ENCODE data around the gene SLC29A4.

Gene SLC29A4

GRCh38 chr7:5324961-5325360 is 42.2 kb downstream of the SLC29A4 start:
- H3K4me3 ChIP-seq (ENCODE audit: low read depth, low read length), result no peak overlapping the region
- TF ChIP-seq CTCF (IDR thresholded peaks at IDR 0.05), result no peak
- H3K79me2 ChIP-seq, result peaks cover 3% of the 10 kb centered on the region
- peaks cover 2% of the 10 kb centered on the region for H3K4me1 ChIP-seq
- no peak overlapping the region for H3K27ac ChIP-seq
- no peaks in the 10 kb centered on the region for H3K27me3 ChIP-seq (ENCODE audit: control insufficient read depth, insufficient read depth, low read length)
- no peaks in the 10 kb centered on the region for H3K9me3 ChIP-seq (ENCODE audit: control insufficient read depth, low read length)
- H3K36me3 ChIP-seq (ENCODE audit: control insufficient read depth, insufficient read depth, low read length), result no peaks in the 10 kb centered on the region
- H3K9ac ChIP-seq, result no peak overlapping the region
- no peak overlapping the region for H2AFZ ChIP-seq
- no peak overlapping the region for H3K4me2 ChIP-seq (ENCODE audit: low read length)

- H3K4me1 ChIP-seq, result peaks cover 2% of the 10 kb centered on the region
- no peaks in the 10 kb centered on the region for H3K9me3 ChIP-seq (ENCODE audit: control insufficient read depth, low read length)
- no peak overlapping the region for H3K9ac ChIP-seq
- H3K79me2 ChIP-seq, result peaks cover 17% of the 10 kb centered on the region
- H3K36me3 ChIP-seq (ENCODE audit: control insufficient read depth, insufficient read depth, low read length), result no peaks in the 10 kb centered on the region
- no peak overlapping the region for H2AFZ ChIP-seq
- no peak for TF ChIP-seq CTCF (IDR thresholded peaks at IDR 0.05)
- no peak overlapping the region for H3K27ac ChIP-seq
- H3K4me3 ChIP-seq (ENCODE audit: low read depth, low read length), result no peak overlapping the region
- no peaks in the 10 kb centered on the region for H3K27me3 ChIP-seq (ENCODE audit: control insufficient read depth, insufficient read depth, low read length)
- H3K4me2 ChIP-seq (ENCODE audit: low read length), result no peak overlapping the region
Measured at GRCh38 chr7:5330288-5330687, 47.5 kb downstream of the SLC29A4 start.

- H2AFZ ChIP-seq, result no peak overlapping the region
- no peaks in the 10 kb centered on the region for H3K27me3 ChIP-seq (ENCODE audit: control insufficient read depth, insufficient read depth, low read length)
- H3K27ac ChIP-seq, result no peak overlapping the region
- H3K9me3 ChIP-seq (ENCODE audit: control insufficient read depth, low read length), result no peaks in the 10 kb centered on the region
- H3K4me1 ChIP-seq, result peaks cover 2% of the 10 kb centered on the region
- no peak for TF ChIP-seq CTCF (IDR thresholded peaks at IDR 0.05)
- H3K4me3 ChIP-seq (ENCODE audit: low read depth, low read length), result no peak overlapping the region
- no peaks in the 10 kb centered on the region for H3K36me3 ChIP-seq (ENCODE audit: control insufficient read depth, insufficient read depth, low read length)
- H3K4me2 ChIP-seq (ENCODE audit: low read length), result no peak overlapping the region
- peaks cover 22% of the 10 kb centered on the region for H3K79me2 ChIP-seq
- no peak overlapping the region for H3K9ac ChIP-seq
Measured at GRCh38 chr7:5332579-5332978, 49.8 kb downstream of the SLC29A4 start.

- Histone ChIP-seq H3K79me2 (peaks cover 22% of the 10 kb centered on the region), H3K9me3 (ENCODE audit: control insufficient read depth, low read length) (no peaks in the 10 kb centered on the region), H3K27me3 (ENCODE audit: control insufficient read depth, insufficient read depth, low read length) (no peaks in the 10 kb centered on the region), H3K4me1 (no peaks in the 10 kb centered on the region), H3K27ac (no peak overlapping the region), H2AFZ (no peak overlapping the region), H3K4me2 (ENCODE audit: low read length) (no peak overlapping the region), H3K9ac (no peak overlapping the region), H3K4me3 (ENCODE audit: low read depth, low read length) (no peak overlapping the region), H3K36me3 (ENCODE audit: control insufficient read depth, insufficient read depth, low read length) (no peaks in the 10 kb centered on the region)
- TF ChIP-seq CTCF (IDR thresholded peaks at IDR 0.05), result no peak
Measured at GRCh38 chr7:5333121-5334045, 50.6 kb downstream of the SLC29A4 start.

- Histone ChIP-seq H3K9me3 (ENCODE audit: control insufficient read depth, low read length) (no peaks in the 10 kb centered on the region), H3K9ac (no peak overlapping the region), H3K36me3 (ENCODE audit: control insufficient read depth, insufficient read depth, low read length) (no peaks in the 10 kb centered on the region), H3K4me2 (ENCODE audit: low read length) (no peak overlapping the region), H3K4me3 (ENCODE audit: low read depth, low read length) (no peak overlapping the region), H3K79me2 (peaks cover 22% of the 10 kb centered on the region), H3K4me1 (no peaks in the 10 kb centered on the region), H3K27me3 (ENCODE audit: control insufficient read depth, insufficient read depth, low read length) (no peaks in the 10 kb centered on the region), H2AFZ (no peak overlapping the region), H3K27ac (no peak overlapping the region)
- no peak for TF ChIP-seq CTCF (IDR thresholded peaks at IDR 0.05)
Measured at GRCh38 chr7:5334671-5335070, 51.9 kb downstream of the SLC29A4 start.
